Endodermal cell (in vitro differentiated cells): Measurements from ENCODE around the gene ADGRB3. TPM values are rescaled to one million over a fixed set of nuclear protein-coding genes. Genes with fewer than 3 reads are reported as not detected.

Experiments used
- DNase-seq: peaks from one replicate; pipeline ENCODE4 v3.0.0-alpha.2; 2017
- H3K27ac ChIP-seq: 2 replicates; pipeline ENCODE4 v1.5.1; 2013; ENCODE audit warnings: mild to moderate bottlenecking, low read depth, low read length, moderate library complexity
- H3K27me3 ChIP-seq: 2 replicates; pipeline ENCODE4 v1.6.1; 2013; ENCODE audit warnings: mild to moderate bottlenecking, low read length, moderate library complexity; ENCODE audit not compliant: insufficient read depth, control insufficient read depth, poor library complexity, severe bottlenecking
- H3K36me3 ChIP-seq: 2 replicates; pipeline ENCODE4 v1.7.0; 2013; ENCODE audit warnings: mild to moderate bottlenecking, low read length, moderate library complexity; ENCODE audit not compliant: control insufficient read depth, insufficient read depth
- H3K4me1 ChIP-seq: one replicate; pipeline ENCODE4 v1.7.0; 2013; ENCODE audit warnings: low read length; ENCODE audit not compliant: control insufficient read depth, insufficient read depth
- H3K4me3 ChIP-seq: 2 replicates; pipeline ENCODE4 v1.5.1; 2013; ENCODE audit warnings: mild to moderate bottlenecking, low read length, moderate library complexity
- H3K9ac ChIP-seq: 2 replicates; pipeline ENCODE4 v1.6.1; 2013; ENCODE audit warnings: mild to moderate bottlenecking, low read length, moderate library complexity; ENCODE audit not compliant: poor library complexity, severe bottlenecking; ENCODE audit errors: extremely low read depth
- H3K9me3 ChIP-seq: 2 replicates; pipeline ENCODE4 v1.6.1; 2013; ENCODE audit warnings: mild to moderate bottlenecking, low read length, moderate library complexity; ENCODE audit not compliant: control insufficient read depth
- H3K27ac Mint-ChIP-seq: 2 replicates; pipeline ENCODE4 v1.8.0; 2020; ENCODE audit warnings: mixed read lengths
- H3K27me3 Mint-ChIP-seq: 2 replicates; pipeline ENCODE4 v1.8.0; 2021; ENCODE audit warnings: mild to moderate bottlenecking, mixed read lengths; ENCODE audit not compliant: insufficient read depth
- H3K36me3 Mint-ChIP-seq: 2 replicates; pipeline ENCODE4 v1.8.0; 2020; ENCODE audit warnings: low read depth, mixed read lengths
- H3K4me1 Mint-ChIP-seq: 2 replicates; pipeline ENCODE4 v1.8.0; 2020; ENCODE audit warnings: mixed read lengths
- H3K4me3 Mint-ChIP-seq: 2 replicates; pipeline ENCODE4 v1.8.0; 2020; ENCODE audit warnings: mild to moderate bottlenecking, moderate library complexity, mixed read lengths
- H3K9me3 Mint-ChIP-seq: 2 replicates; pipeline ENCODE4 v1.8.0; 2020; ENCODE audit warnings: mild to moderate bottlenecking, mixed read lengths
- WGBS, 2 experiments: methylation state at CpG; one replicate each; pipeline versions ENCODE4 v1.1.5 to v1.1.7; 2013; ENCODE audit warnings: missing lambda C conversion rate in 2 of 2, mixed read lengths in 1 of 2; ENCODE audit not compliant: insufficient coverage in 1 of 2, insufficient read length in 1 of 2; 5-methylcytosine and 5-hydroxymethylcytosine counted together
- total RNA-seq, 2 donors: library from RNA; stranded (reverse); fragmentation: NEBNext Ultra II Directional in 1 of 2; extraction: Animal tissue kit (Norgen Biotek cat#: 25700) in 1 of 2; gene quantifications; 2 replicates in 1 of 2; 3 replicates in 1 of 2; pipeline ENCODE4 v1.2.1, GENCODE V29; 2021
- TF ChIP-seq, protein P1 (sequence below): fragments of 200-600 bp; sonication (generic); conservative IDR thresholded peaks from 2 replicates; pipeline ENCODE4 v1.5.0; 2021; ENCODE audit warnings: antibody characterized with exemption, mild to moderate bottlenecking

The ADGRB3 gene
- total RNA-seq, 2 donors from 2014 or later = 0.33 to 1.3 TPM

DNA sequence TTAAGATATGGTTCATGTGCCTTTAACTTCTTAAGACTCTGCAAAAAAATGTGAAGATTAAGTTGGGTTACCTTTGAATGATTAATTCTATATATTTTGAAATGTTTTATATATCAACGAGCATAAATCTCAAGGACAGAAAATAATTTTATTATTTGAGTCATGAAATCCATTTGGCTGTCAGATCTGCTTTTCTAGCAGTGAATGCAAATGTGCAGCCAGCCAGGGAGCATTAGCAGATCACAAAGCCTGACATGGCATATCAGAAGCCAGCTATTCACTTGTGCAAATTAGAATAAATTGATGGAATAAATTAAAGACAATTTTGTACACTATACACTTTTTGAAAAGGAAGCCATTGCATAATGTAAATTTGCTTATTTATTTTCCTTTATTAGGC, 424.3 kb downstream of the ADGRB3 start:
- Histone ChIP-seq H3K27me3 (no peaks in the 10 kb centered on the region), H3K9me3 (no peaks in the 10 kb centered on the region), H3K27ac (no peak overlapping the region), H3K4me3 (no peak overlapping the region), H3K36me3 (no peaks in the 10 kb centered on the region), H3K9ac (no peak overlapping the region), H3K4me1 (no peaks in the 10 kb centered on the region)
- Mint-ChIP-seq H3K9me3 (no peaks in the 10 kb centered on the region), H3K27me3 (no peaks in the 10 kb centered on the region), H3K4me1 (no peaks in the 10 kb centered on the region), H3K4me3 (no peak overlapping the region), H3K27ac (no peak overlapping the region), H3K36me3 (no peaks in the 10 kb centered on the region)
- TF ChIP-seq, protein P1, sequence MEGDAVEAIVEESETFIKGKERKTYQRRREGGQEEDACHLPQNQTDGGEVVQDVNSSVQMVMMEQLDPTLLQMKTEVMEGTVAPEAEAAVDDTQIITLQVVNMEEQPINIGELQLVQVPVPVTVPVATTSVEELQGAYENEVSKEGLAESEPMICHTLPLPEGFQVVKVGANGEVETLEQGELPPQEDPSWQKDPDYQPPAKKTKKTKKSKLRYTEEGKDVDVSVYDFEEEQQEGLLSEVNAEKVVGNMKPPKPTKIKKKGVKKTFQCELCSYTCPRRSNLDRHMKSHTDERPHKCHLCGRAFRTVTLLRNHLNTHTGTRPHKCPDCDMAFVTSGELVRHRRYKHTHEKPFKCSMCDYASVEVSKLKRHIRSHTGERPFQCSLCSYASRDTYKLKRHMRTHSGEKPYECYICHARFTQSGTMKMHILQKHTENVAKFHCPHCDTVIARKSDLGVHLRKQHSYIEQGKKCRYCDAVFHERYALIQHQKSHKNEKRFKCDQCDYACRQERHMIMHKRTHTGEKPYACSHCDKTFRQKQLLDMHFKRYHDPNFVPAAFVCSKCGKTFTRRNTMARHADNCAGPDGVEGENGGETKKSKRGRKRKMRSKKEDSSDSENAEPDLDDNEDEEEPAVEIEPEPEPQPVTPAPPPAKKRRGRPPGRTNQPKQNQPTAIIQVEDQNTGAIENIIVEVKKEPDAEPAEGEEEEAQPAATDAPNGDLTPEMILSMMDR = no peak
- DNase-seq = no peak
- WGBS, 2 experiments = no CpG with 5 or more reads among the region's 1 CpG

DNA sequence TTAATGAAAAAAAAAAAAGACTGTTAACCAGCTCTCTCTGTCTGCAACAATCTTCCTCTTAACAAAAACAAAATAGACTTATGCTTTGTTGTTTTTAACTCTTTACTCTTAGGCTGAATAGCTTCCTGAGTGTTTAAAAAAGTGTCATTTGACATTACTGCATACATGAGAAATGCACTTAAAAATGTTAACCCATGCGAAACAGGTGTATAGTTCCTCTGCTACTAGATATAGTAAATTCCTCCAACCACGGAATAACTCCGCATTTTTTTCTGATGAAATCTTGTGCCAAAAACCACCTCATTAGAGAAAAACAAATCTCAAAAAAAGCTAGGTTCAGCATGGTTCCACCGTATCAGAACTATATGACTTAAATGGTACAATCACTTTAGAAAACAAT, 426.0 kb downstream of the ADGRB3 start:
- H3K9me3 Mint-ChIP-seq = no peaks in the 10 kb centered on the region
- no peak for DNase-seq
- no peaks in the 10 kb centered on the region for H3K9me3 ChIP-seq
- TF ChIP-seq, protein P1 = no peak
- H3K27me3 Mint-ChIP-seq = no peaks in the 10 kb centered on the region
- no peak overlapping the region for H3K9ac ChIP-seq
- no peak overlapping the region for H3K27ac Mint-ChIP-seq
- H3K4me1 ChIP-seq = no peaks in the 10 kb centered on the region
- H3K4me3 ChIP-seq = no peak overlapping the region
- H3K27me3 ChIP-seq = no peaks in the 10 kb centered on the region
- no peak overlapping the region for H3K27ac ChIP-seq
- H3K36me3 ChIP-seq = no peaks in the 10 kb centered on the region
- 90 to 93% methylated on average over 2 to 4 of the region's 4 CpGs for WGBS, 2 experiments
- H3K36me3 Mint-ChIP-seq = no peaks in the 10 kb centered on the region
- H3K4me3 Mint-ChIP-seq = no peak overlapping the region
- no peaks in the 10 kb centered on the region for H3K4me1 Mint-ChIP-seq

DNA sequence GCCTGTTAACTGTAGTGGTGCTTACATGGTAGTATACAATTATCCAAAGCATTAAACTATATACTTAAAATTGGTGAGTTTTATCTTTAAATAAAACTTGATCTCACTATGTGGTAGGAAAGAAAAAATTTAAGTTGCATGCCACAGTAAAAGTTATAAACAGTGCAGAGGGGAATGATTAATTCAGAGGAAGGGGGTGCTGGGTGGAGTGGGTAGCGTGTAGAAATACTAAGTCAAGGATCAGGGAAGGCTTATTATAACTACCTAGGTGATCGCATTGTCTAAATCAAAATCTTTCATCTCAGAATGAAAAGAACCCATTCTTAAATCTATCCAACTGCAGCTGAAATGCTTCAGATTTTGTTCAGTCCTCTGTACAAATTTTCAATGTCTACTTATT, 428.3 kb downstream of the ADGRB3 start:
- H3K36me3 Mint-ChIP-seq = no peaks in the 10 kb centered on the region
- DNase-seq = no peak
- Histone ChIP-seq H3K27ac (no peak overlapping the region), H3K9me3 (no peaks in the 10 kb centered on the region), H3K9ac (no peak overlapping the region), H3K36me3 (no peaks in the 10 kb centered on the region), H3K4me3 (no peak overlapping the region), H3K27me3 (no peaks in the 10 kb centered on the region), H3K4me1 (no peaks in the 10 kb centered on the region)
- H3K4me1 Mint-ChIP-seq = no peaks in the 10 kb centered on the region
- no peaks in the 10 kb centered on the region for H3K9me3 Mint-ChIP-seq
- TF ChIP-seq, protein P1 = no peak
- H3K27me3 Mint-ChIP-seq = no peaks in the 10 kb centered on the region
- WGBS, 2 experiments = 90 to 92% methylated on average over 2 of the region's 2 CpGs
- no peak overlapping the region for H3K4me3 Mint-ChIP-seq
- no peak overlapping the region for H3K27ac Mint-ChIP-seq
